HepG2 (cell line): Measurements from ENCODE around the gene CALN1. TPM values are rescaled to one million over a fixed set of nuclear protein-coding genes. Genes with fewer than 3 reads are reported as not detected.

ENCODE experiments used
- ATAC-seq: fragments of 200-7000 bp; cut with Tn5 transposase; 3 replicates; pipeline ENCODE4 v1.9.1; 2020; ENCODE audit warnings: mild to moderate bottlenecking, moderate library complexity
- BruUV-seq: library from RNA; stranded (reverse); fragments of 400-500 nt; replicated peaks from 2 replicates; lab custom pipeline; 2021; lab: Mats Ljungman, UMichigan
- CTCF ChIA-PET: fragments of 300-600 bp; formaldehyde crosslinking; extraction: SDS; loops from one replicate; lab custom pipeline; 2021; ENCODE audit warnings: low total read pairs, inconsistent platforms, low intra/inter-chr PET ratio; lab: Yijun Ruan, JAX
- POLR2A ChIA-PET: fragments of 350-600 bp; sonication (Branson Sonifier 250); formaldehyde crosslinking; loops from one replicate; lab custom pipeline; 2020; ENCODE audit warnings: antibody characterized with exemption, inconsistent platforms; lab: Yijun Ruan, JAX
- DNase-seq: peaks from one replicate; pipeline ENCODE4 v3.0.0-alpha.2; 2015; ENCODE audit warnings: low spot score
- FAIRE-seq: peaks from 3 replicates; lab custom pipeline; 2011; peaks lifted over from hg19 to GRCh38; lab: Jason Lieb, UNC
- H2AFZ ChIP-seq: one replicate; pipeline ENCODE4 v1.6.1; 2011; ENCODE audit warnings: low read length, inconsistent platforms
- H3K27ac ChIP-seq: fragments of 300-600 bp; 3 replicates; pipeline ENCODE4 v1.8.0; 2011; ENCODE audit warnings: mixed run types, mild to moderate bottlenecking, mixed read lengths, low read length, inconsistent platforms; ENCODE audit not compliant: insufficient read depth; ENCODE audit errors: extremely low read length
- H3K27me3 ChIP-seq, 2 experiments: fragments of 200-600 bp in 1 of 2; 2 replicates in 1 of 2; 3 replicates in 1 of 2; pipeline versions ENCODE4 v1.6.0 to v1.8.0; 2011; ENCODE audit warnings: low read length in 2 of 2, mild to moderate bottlenecking in 2 of 2, moderate library complexity in 2 of 2, inconsistent platforms in 1 of 2; ENCODE audit not compliant: insufficient read depth in 2 of 2, control insufficient read depth in 1 of 2
- H3K36me3 ChIP-seq, 2 experiments: fragments of 200-600 bp in 1 of 2; replicated peaks in 1 of 2; 2 replicates in 1 of 2; 3 replicates in 1 of 2; pipeline versions ENCODE4 v1.5.1 to v1.8.0; 2011; ENCODE audit warnings: low read length in 2 of 2, inconsistent platforms in 1 of 2; ENCODE audit not compliant: insufficient read depth in 2 of 2, control insufficient read depth in 1 of 2
- H3K4me1 ChIP-seq: 2 replicates; pipeline ENCODE4 v1.5.1; 2012; ENCODE audit warnings: low read length, inconsistent platforms; ENCODE audit not compliant: insufficient read depth
- H3K4me2 ChIP-seq: 2 replicates; pipeline ENCODE4 v1.6.0; 2011; ENCODE audit warnings: low read depth, low read length, inconsistent platforms
- H3K4me3 ChIP-seq, 3 experiments: fragments of 200-600 bp in 1 of 3; sonication (generic), shearing (Covaris generic) in 1 of 3; replicated peaks in 1 of 3; 2 replicates each; pipeline ENCODE4 v1.5.1; 2011 to 2016; ENCODE audit warnings: low read length in 3 of 3, inconsistent platforms in 2 of 3, low read depth in 2 of 3, mild to moderate bottlenecking in 2 of 3, control low read depth in 1 of 3, mixed read lengths in 1 of 3; ENCODE audit not compliant: insufficient read depth in 1 of 3
- H3K79me2 ChIP-seq: one replicate; pipeline ENCODE4 v1.6.1; 2011; ENCODE audit warnings: low read length, inconsistent platforms; ENCODE audit not compliant: insufficient read depth
- H3K9ac ChIP-seq: 2 replicates; pipeline ENCODE4 v1.6.0; 2011; ENCODE audit warnings: mild to moderate bottlenecking, low read depth, low read length, inconsistent platforms; ENCODE audit not compliant: insufficient read depth
- H3K9me3 ChIP-seq: 2 replicates; pipeline ENCODE4 v1.5.1; 2012; ENCODE audit warnings: mild to moderate bottlenecking, low read length
- H4K20me1 ChIP-seq: 2 replicates; pipeline ENCODE4 v1.6.0; 2011; ENCODE audit warnings: inconsistent platforms, mild to moderate bottlenecking, low read length, moderate library complexity; ENCODE audit not compliant: insufficient read depth
- AKNA ChIP-seq: sonication (generic); formaldehyde crosslinking; IDR thresholded peaks from 2 replicates; pipeline ENCODE4 v1.4.0; 2020; ENCODE audit warnings: missing genetic modification reagents, borderline replicate concordance
- MAFG ChIP-seq: sonication (generic); formaldehyde crosslinking; IDR thresholded peaks from 2 replicates; pipeline ENCODE4 v1.5.1; 2020; ENCODE audit warnings: mild to moderate bottlenecking, missing genetic modification reagents
- MZF1 ChIP-seq: sonication (generic); formaldehyde crosslinking; IDR thresholded peaks from 2 replicates; pipeline ENCODE4 v1.8.1; 2023; ENCODE audit warnings: mild to moderate bottlenecking, missing genetic modification reagents, borderline replicate concordance
- RFX3 ChIP-seq: IDR thresholded peaks from 2 replicates; pipeline ENCODE4 v1.6.1; 2016; ENCODE audit warnings: missing biosample characterization, missing genetic modification reagents
- SETDB1 ChIP-seq: sonication (generic); formaldehyde crosslinking; IDR thresholded peaks from 2 replicates; pipeline ENCODE4 v1.5.1; 2020; ENCODE audit warnings: missing genetic modification reagents, mild to moderate bottlenecking, borderline replicate concordance
- SKIL ChIP-seq: sonication (generic); formaldehyde crosslinking; IDR thresholded peaks from 2 replicates; pipeline ENCODE4 v1.8.0; 2022; ENCODE audit warnings: missing genetic modification reagents, mild to moderate bottlenecking, moderate library complexity, borderline replicate concordance
- SP4 ChIP-seq: sonication (generic); formaldehyde crosslinking; IDR thresholded peaks from 2 replicates; pipeline ENCODE4 v1.8.1; 2023; ENCODE audit warnings: mild to moderate bottlenecking, missing genetic modification reagents
- ZNF556 ChIP-seq: sonication (generic); formaldehyde crosslinking; IDR thresholded peaks from 2 replicates; pipeline ENCODE4 v1.4.0; 2020; ENCODE audit warnings: mild to moderate bottlenecking, missing genetic modification reagents, borderline replicate concordance
- WGBS: methylation state at CpG from one replicate; pipeline ENCODE4 v1.1.6; 2017; ENCODE audit warnings: low lambda C conversion rate; 5-methylcytosine and 5-hydroxymethylcytosine counted together
- in situ Hi-C: cut with HindIII; loops from 2 replicates; pipeline ENCODE4 v1.10.0; 2017; ENCODE audit warnings: low pct_unique_long_range_greater_than_20kb; ENCODE audit not compliant: extremely low pct_ligation_motif_present
- intact Hi-C: fragments of 100-400 bp; cut with micrococcal nuclease; formaldehyde crosslinking; loops from one replicate; pipeline ENCODE4 v1.10.0; 2022; ENCODE audit not compliant: unreplicated experiment
- polyA plus RNA-seq, 8 experiments: library from polyadenylated mRNA; depleted of rRNA in 3 of 8; stranded (reverse) in 7 of 8; unstranded in 1 of 8; fragments of >200 nt; fragmentation: Illumina TruSeq in 4 of 8; extraction: Trizol in 4 of 8; gene quantifications; 2 replicates each; pipeline versions ENCODE4 v1.2.1 to v1.2.3, GENCODE V29; 2011 to 2016; ENCODE audit warnings: low read depth in 4 of 8, missing spikeins in 1 of 8, mixed read lengths in 1 of 8; ENCODE audit not compliant: insufficient read depth in 1 of 8
- total RNA-seq, 5 experiments: library from RNA; depleted of rRNA; stranded (reverse); fragments of >200 nt; fragmentation: Illumina TruSeq; extraction: Trizol; gene quantifications; 2 replicates each; pipeline ENCODE4 v1.2.3, GENCODE V29; 2016; ENCODE audit warnings: low read depth in 1 of 5

CALN1 gene
- total and polyA plus RNA-seq, 2 of the 13 experiments (the other 11 are each of a cell fraction or from before 2014, with no cell fraction given) = not detected

DNA sequence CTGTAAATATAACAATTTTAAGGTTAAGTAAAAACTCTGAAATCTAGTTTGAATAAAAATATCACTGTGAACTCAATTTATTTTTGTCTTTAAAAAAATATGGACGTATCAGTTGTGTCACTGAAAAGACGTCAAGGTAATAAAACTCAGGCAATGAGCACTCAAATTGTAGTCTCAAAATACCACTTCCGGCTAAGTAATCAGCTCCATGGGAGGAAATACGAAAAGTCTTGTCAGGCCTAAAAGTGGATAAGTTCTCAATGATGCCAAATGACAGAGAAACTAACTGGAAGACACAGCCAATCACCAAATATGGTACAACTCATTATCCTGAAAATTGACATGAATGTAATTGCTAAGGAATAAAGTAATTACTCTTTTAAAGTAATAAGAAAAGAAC, 719 bp downstream of the CALN1 start (continued):
- no peak for TF ChIP-seq MZF1 (CRISPR knock-in tag)

GRCh38 chr7:72409638-72410015, 2.5 kb downstream of the CALN1 start:
- in situ Hi-C loops (no loop called here), intact Hi-C loops (no loop called here)
- no peaks in the 10 kb centered on the region for H3K4me1 ChIP-seq
- H3K9ac ChIP-seq = no peak overlapping the region
- no peak for FAIRE-seq
- WGBS = 0% methylated on average over 3 of the region's 3 CpGs
- no peaks in the 10 kb centered on the region for H3K9me3 ChIP-seq
- no peaks in the 10 kb centered on the region for H3K36me3 ChIP-seq
- H3K79me2 ChIP-seq = no peaks in the 10 kb centered on the region
- H2AFZ ChIP-seq = no peak overlapping the region
- no peak for TF ChIP-seq SETDB1 (CRISPR knock-in tag)
- TF ChIP-seq SKIL = no peak
- TF ChIP-seq ZNF556 (CRISPR knock-in tag) = no peak
- no peak for TF ChIP-seq SP4 (CRISPR knock-in tag)
- TF ChIP-seq MAFG (CRISPR knock-in tag) = no peak
- TF ChIP-seq RFX3 (CRISPR knock-in tag) = no peak
- TF ChIP-seq AKNA (CRISPR knock-in tag) = no peak
- no peak for ATAC-seq
- peaks cover 6 to 20% of the 10 kb centered on the region in 2 experiments; a peak in 3 of 5 replicates for H3K27me3 ChIP-seq
- DNase-seq = no peak
- no peak overlapping the region for H3K27ac ChIP-seq
- H3K4me2 ChIP-seq = no peak overlapping the region
- ChIA-PET CTCF (no interaction called here), POLR2A (no interaction called here)
- no peak overlapping the region for H3K4me3 ChIP-seq
- no TSS peak for BruUV-seq
- no peaks in the 10 kb centered on the region for H4K20me1 ChIP-seq
